AG09309 (cell line): ENCODE data around the gene NT5M.

Experiments used
- DNase-seq: peaks from one replicate; pipeline ENCODE4 v3.0.0-alpha.2; 2010; ENCODE audit warnings: low read depth
- H3K4me3 ChIP-seq: 2 replicates; pipeline ENCODE4 v1.5.1; 2011; ENCODE audit warnings: mild to moderate bottlenecking, low read depth, low read length, moderate library complexity; ENCODE audit not compliant: control insufficient read depth
- CTCF ChIP-seq: IDR thresholded peaks from 2 replicates; pipeline ENCODE4 v1.5.1; 2011; ENCODE audit warnings: mild to moderate bottlenecking, low read depth, low read length, inconsistent platforms; ENCODE audit not compliant: insufficient read depth, control insufficient read depth; ENCODE audit errors: missing control alignments

Gene NT5M

GRCh38 chr17:17349724-17350106 is 46.5 kb downstream of the NT5M start:
- no peak for TF ChIP-seq CTCF
- no peak overlapping the region for H3K4me3 ChIP-seq

DNA sequence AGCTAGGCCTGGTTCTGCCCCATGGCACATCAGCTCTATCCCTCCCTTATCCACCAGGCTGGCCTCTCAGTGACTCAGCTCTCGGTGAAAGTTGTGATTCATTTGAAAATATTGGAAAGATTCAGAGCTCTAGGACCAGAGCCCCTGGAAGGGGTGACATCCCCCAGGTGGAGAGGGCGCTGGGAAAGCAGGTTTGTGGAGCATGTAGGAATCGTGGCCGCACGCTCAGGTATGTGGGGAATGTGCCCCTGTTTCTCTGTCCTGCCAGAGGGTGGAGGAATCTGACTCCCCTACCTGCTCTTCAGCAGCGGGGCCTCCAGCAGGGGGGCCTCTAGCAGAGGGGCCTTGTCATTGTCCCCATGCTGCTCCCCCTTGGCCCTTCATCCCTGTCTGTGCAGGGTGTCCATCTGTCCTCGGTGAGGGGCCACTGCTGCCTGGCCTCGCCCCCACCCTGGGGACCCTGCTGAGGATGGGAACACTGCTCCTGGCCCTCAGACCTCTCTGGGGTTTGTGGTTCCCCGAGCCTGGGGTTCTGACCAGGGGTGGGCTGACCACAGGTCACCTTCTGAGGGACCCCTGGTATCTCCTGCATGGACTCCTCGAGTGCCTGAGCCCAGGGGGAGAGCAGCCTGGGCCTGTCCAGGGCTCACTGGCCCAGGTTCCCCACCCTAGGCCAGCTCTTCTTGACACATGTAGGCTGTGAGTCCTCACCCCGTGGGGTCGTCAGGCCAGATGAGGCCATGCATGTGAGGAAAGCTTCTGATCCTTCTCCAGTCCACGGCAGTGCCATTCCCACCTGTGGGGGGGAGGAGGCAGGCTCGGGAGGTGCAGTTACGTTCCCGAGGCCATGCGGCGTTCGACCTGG is 47.5 kb downstream of the NT5M start:
- TF ChIP-seq CTCF = no peak
- H3K4me3 ChIP-seq = no peak overlapping the region
- DNase-seq = no peak

More at GRCh38 chr17:17349724-17350106, 46.5 kb downstream of the NT5M start:
- DNase-seq = no peak

GRCh38 chr17:17351356-17351891 is 48.3 kb downstream of the NT5M start:
- no peak overlapping the region for H3K4me3 ChIP-seq
- no peak for DNase-seq
- TF ChIP-seq CTCF = no peak

- no peak overlapping the region for H3K4me3 ChIP-seq
- no peak for TF ChIP-seq CTCF
- DNase-seq = no peak
These were observed 49.0 kb downstream of the NT5M start for GRCh38 chr17:17351901-17352781.

- TF ChIP-seq CTCF = no peak
- no peak for DNase-seq
- H3K4me3 ChIP-seq = no peak overlapping the region
These were observed 49.9 kb downstream of the NT5M start for GRCh38 chr17:17352836-17353624.
